OCI-M1 (cell line): ENCODE measurements around the gene TEX48.

Experiments
- DNase-seq: peaks from one replicate; lab custom pipeline; 2025; lab: John Stamatoyannopoulos, UW

The TEX48 gene

GRCh38 chr9:114621561-114621960 lies 60.4 kb downstream of the TEX48 start:
- DNase-seq, result no peak

- no peak for DNase-seq
Measured at GRCh38 chr9:114619191-114619761, 62.7 kb downstream of the TEX48 start.

- DNase-seq, result peak; percentile 86
Measured at GRCh38 chr9:114616684-114617520, 65.1 kb downstream of the TEX48 start.
